ENCODE data around the gene GTPBP6.
A peak's percentile ranks its signal among the peaks of the same experiment; 100 is the strongest.

The GTPBP6 gene

GRCh38 chrX:318739-319578 lies at the start of gene GTPBP6:
TSS of gene GTPBP6 (minus strand) at chrX:318796. CDS start at chrX:318787, 9 bp downstream.
- no peak for FAIRE-seq
- TF ChIP-seq POLR2A (IDR thresholded peaks at IDR 0.05; ENCODE audit: low read depth, low read length) = peak; percentile 69

DNA sequence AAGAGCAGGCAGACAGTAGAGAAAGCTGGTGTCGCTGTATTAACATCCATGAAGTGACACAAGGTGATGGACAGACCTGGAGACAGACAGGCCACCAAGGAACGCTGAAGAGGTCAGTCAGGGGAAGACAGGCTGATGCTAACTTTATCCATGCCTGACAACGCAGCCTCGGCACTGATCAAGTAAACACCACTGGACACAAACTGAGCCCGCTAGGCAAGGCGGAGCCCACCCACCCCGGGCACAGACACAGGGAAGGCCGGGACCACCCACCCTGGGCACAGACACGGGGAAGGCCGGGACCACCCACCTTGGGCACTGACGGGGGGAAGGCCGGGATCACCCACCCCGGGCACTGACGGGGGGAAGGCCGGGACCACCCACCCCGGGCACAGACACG lies 49.3 kb upstream of the GTPBP6 start:
- DNase-seq (ENCODE audit: insufficient read length, low spot score) (no peak), FAIRE-seq (no peak)
- no peak for TF ChIP-seq POLR2A (IDR thresholded peaks at IDR 0.05; ENCODE audit: low read depth, low read length)

More at GRCh38 chrX:318739-319578, at the start of gene GTPBP6:
- peak; percentile 88 for DNase-seq (ENCODE audit: insufficient read length, low spot score)

DNA sequence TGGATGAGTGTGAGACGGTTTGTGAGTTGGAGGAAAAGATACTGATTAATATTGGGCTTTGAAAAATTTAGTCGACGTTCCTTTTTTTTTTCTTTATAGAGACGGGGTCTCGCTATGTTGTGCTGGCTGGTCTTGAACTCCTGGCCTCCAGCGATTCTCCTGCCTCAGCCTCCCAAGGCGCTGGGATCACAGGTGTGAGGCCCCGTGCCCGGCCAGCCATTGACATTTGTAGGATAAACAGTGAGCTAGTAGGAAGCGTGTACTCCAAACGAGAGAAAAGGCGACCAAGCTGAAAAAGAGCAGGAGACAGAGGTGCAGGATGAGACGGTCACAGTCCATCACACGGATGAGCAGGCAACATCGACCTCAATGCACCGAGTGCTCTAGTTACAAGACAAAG lies 48.8 kb upstream of the GTPBP6 start:
- DNase-seq (ENCODE audit: insufficient read length, low spot score) = no peak
- FAIRE-seq = no peak
- TF ChIP-seq POLR2A (IDR thresholded peaks at IDR 0.05; ENCODE audit: low read depth, low read length) = no peak

DNA sequence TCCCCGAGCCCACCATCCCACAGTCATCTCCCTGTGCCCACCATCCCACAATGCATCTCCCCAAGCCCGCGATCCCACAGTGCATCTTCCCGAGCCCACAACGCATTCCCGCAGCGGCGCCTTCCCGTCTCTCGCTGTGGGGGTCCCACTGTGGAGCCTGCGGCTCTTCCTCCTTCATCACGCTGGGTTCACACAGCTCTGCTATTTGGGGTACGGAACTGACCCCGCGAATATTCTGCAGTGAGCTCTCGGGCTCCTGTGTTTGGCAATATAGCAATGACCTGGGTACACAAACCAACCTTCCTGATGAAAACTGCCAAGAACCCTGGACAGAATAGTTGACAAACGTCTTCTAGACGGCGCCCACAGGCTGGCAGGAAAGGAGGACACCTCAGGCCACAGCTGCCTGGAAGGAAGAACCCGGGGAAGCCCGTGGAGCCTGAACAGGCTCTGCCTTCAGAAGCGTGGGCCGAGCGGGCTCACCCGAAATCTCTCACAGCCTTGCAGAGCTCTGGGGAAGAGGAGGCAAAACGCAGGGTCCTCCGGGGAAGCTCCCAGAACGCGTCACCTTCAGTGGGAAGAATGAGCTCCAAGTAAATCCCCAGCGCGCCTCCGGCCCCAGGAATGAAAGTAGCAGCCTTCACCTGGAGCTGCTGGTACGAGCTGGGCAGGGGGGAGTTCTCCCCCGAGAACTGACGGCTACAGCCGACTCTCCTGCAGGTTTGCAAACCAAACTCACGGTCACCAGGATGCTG lies 45.2 kb upstream of the GTPBP6 start:
- FAIRE-seq (no peak), DNase-seq (ENCODE audit: insufficient read length, low spot score) (no peak)
- TF ChIP-seq POLR2A (IDR thresholded peaks at IDR 0.05; ENCODE audit: low read depth, low read length) = no peak

- TF ChIP-seq POLR2A (IDR thresholded peaks at IDR 0.05; ENCODE audit: low read depth, low read length) = no peak
- FAIRE-seq (no peak), DNase-seq (ENCODE audit: insufficient read length, low spot score) (no peak)
Measured at GRCh38 chrX:362937-363620, 44.5 kb upstream of the GTPBP6 start.

DNA sequence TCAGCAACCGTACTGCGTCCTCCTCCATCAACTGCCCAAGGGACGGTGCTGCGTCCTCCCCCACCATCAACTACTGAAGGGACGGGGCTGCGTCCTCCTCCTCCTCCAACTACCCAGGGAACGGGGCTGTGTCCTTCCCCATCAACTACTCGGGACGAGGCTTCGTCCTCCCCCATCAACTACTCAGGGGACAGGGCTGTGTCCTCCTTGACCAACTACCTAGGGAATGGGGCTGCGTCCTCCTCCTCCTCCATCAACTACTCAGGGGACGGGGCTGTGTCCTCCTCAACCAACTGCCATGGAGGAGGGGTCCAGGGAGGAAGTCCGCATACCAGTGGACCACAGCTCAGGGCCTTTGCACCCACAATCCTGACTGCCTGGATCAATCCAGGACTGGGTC lies 43.8 kb upstream of the GTPBP6 start:
- no peak for FAIRE-seq
- no peak for TF ChIP-seq POLR2A (IDR thresholded peaks at IDR 0.05; ENCODE audit: low read depth, low read length)
- no peak for DNase-seq (ENCODE audit: insufficient read length, low spot score)

GRCh38 chrX:361231-362145 lies 42.9 kb upstream of the GTPBP6 start:
- no peak for TF ChIP-seq POLR2A (IDR thresholded peaks at IDR 0.05; ENCODE audit: low read depth, low read length)
- no peak for FAIRE-seq
- DNase-seq (ENCODE audit: insufficient read length, low spot score) = no peak

DNA sequence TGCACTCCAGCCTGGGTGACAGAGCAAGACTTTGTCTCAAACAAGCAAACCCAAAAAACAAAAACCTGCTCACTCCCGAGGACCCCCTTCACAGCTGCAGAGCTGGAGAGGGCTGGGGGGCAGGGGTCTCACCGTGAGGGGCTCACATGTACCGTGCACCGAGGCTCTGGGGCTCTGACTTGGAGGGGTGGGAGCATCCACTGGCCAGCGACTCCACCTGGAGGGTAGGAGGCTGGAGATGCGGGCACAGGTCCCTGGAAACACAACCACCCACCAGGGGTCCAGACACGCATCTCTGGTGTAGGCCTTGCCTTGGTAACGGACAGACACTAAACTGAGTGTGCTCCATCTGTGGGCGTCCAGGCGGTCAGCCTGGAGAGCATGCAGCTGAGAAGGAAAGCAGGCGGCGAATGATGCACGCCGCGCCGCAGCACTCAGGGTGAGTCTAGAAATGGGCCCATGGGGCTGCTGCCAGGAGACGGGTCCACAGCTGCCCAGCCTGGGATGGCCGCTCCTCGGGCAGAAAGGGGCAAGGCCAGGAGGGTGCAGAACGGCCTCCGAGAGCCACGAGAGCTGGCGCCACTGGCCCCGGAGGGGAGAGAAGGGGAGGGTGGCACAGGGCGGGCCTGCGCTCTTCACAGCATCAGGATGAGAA lies 42.0 kb upstream of the GTPBP6 start:
- no peak for TF ChIP-seq POLR2A (IDR thresholded peaks at IDR 0.05; ENCODE audit: low read depth, low read length)
- no peak for FAIRE-seq
- no peak for DNase-seq (ENCODE audit: insufficient read length, low spot score)

DNA sequence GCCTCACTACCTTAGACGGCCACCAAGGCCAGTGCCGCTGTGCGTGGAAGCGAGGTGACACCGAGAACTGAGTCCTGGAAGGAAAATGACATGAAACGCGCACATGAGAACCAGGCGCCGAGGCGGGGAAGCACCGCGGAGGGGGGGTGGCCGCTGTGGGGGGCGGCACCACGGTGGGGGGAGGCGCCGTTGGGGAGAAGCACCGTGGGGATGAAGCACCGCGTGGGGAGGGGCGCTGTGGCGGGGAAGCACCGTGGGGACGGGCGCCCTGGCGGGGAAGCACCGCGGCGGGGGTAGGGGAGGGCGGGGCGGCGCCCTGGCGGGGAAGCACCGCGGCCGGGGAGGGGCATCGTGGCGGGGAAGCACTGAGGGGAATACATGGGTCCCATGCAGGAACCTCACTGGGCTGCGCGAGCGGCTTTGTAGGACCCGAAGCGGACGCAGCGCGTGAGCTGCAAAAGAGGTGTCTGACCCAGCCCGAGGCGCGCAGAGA lies 40.1 kb upstream of the GTPBP6 start:
- FAIRE-seq (no peak), DNase-seq (ENCODE audit: insufficient read length, low spot score) (no peak)
- TF ChIP-seq POLR2A (IDR thresholded peaks at IDR 0.05; ENCODE audit: low read depth, low read length) = no peak

GRCh38 chrX:357693-358471 lies 39.3 kb upstream of the GTPBP6 start:
- FAIRE-seq = peak; percentile 27
- TF ChIP-seq POLR2A (IDR thresholded peaks at IDR 0.05; ENCODE audit: low read depth, low read length) = no peak
- peak; percentile 81 for DNase-seq (ENCODE audit: insufficient read length, low spot score)

- TF ChIP-seq POLR2A (IDR thresholded peaks at IDR 0.05; ENCODE audit: low read depth, low read length) = no peak
- FAIRE-seq (no peak), DNase-seq (ENCODE audit: insufficient read length, low spot score) (no peak)
Measured at GRCh38 chrX:357035-357692, 38.6 kb upstream of the GTPBP6 start.

Measured in H54 (cell line).